H1 (cell line): Measurements from ENCODE around the gene TXNDC16. TPM values are rescaled to one million over a fixed set of nuclear protein-coding genes. Genes with fewer than 3 reads are reported as not detected.

ENCODE experiments used
- CTCF ChIA-PET: fragments of 300-600 bp; sonication (Branson Sonifier 250); formaldehyde crosslinking; loops from one replicate; lab custom pipeline; 2021; ENCODE audit not compliant: partially characterized antibody; lab: Charles Lee
- POLR2A ChIA-PET: fragments of 300-600 bp; sonication (Branson Sonifier 250); formaldehyde crosslinking; loops from one replicate; lab custom pipeline; 2021; ENCODE audit warnings: inconsistent platforms; ENCODE audit not compliant: partially characterized antibody; lab: Charles Lee
- DNase-seq, 2 experiments: peaks; one replicate each; pipeline versions ENCODE4 v3.0.0 to v3.0.0-alpha.2; 2010 to 2022; ENCODE audit warnings: low spot score in 2 of 2, low read depth in 1 of 2, mixed read lengths in 1 of 2
- FAIRE-seq: peaks from 2 replicates; lab custom pipeline; 2011; peaks lifted over from hg19 to GRCh38; lab: Jason Lieb, UNC
- H2AFZ ChIP-seq: 2 replicates; pipeline ENCODE4 v1.8.1; 2012; ENCODE audit warnings: low read length, inconsistent platforms
- H2AK5ac ChIP-seq: 2 replicates; pipeline ENCODE4 v1.6.1; 2013; ENCODE audit warnings: low read depth, low read length
- H2BK120ac ChIP-seq: replicated peaks from 2 replicates; pipeline ENCODE3; 2013; ENCODE audit warnings: low read depth, low read length, inconsistent platforms
- H2BK12ac ChIP-seq: 2 replicates; pipeline ENCODE4 v1.6.1; 2013; ENCODE audit warnings: low read depth, low read length
- H2BK15ac ChIP-seq: 2 replicates; pipeline ENCODE4 v1.6.1; 2013; ENCODE audit warnings: low read length
- H2BK20ac ChIP-seq: 2 replicates; pipeline ENCODE4 v1.6.1; 2013; ENCODE audit warnings: low read length
- H2BK5ac ChIP-seq: 2 replicates; pipeline ENCODE4 v1.6.1; 2013; ENCODE audit warnings: low read depth, low read length
- H3K14ac ChIP-seq: 2 replicates; pipeline ENCODE4 v1.6.1; 2013; ENCODE audit warnings: inconsistent platforms; ENCODE audit not compliant: insufficient read length
- H3K18ac ChIP-seq: 2 replicates; pipeline ENCODE4 v1.6.1; 2013; ENCODE audit warnings: low read length; ENCODE audit errors: extremely low read depth
- H3K23ac ChIP-seq: 2 replicates; pipeline ENCODE4 v1.6.1; 2013; ENCODE audit warnings: inconsistent platforms; ENCODE audit not compliant: insufficient read length
- H3K23me2 ChIP-seq: 2 replicates; pipeline ENCODE4 v1.6.1; 2013; ENCODE audit warnings: low read depth, low read length
- H3K27ac ChIP-seq: 2 replicates; pipeline ENCODE4 v1.6.1; 2011; ENCODE audit warnings: low read depth, low read length, inconsistent platforms
- H3K27me3 ChIP-seq, 4 experiments: replicated peaks in 1 of 4; 1 replicate in 1 of 4; 2 replicates in 3 of 4; pipeline versions ENCODE4 v1.6.1 to v1.8.1; 2011 to 2013; ENCODE audit warnings: low read length in 3 of 4, mild to moderate bottlenecking in 3 of 4, inconsistent platforms in 2 of 4, mixed read lengths in 2 of 4, moderate library complexity in 1 of 4; ENCODE audit not compliant: control insufficient read depth in 3 of 4, insufficient read depth in 3 of 4; ENCODE audit errors: extremely low read depth in 1 of 4
- H3K36me3 ChIP-seq, 4 experiments: 2 replicates each; pipeline versions ENCODE4 v1.6.1 to v1.8.1; 2011 to 2013; ENCODE audit warnings: mild to moderate bottlenecking in 4 of 4, low read length in 3 of 4, moderate library complexity in 2 of 4, control low read depth in 1 of 4, inconsistent platforms in 1 of 4; ENCODE audit not compliant: insufficient read depth in 4 of 4, control insufficient read depth in 2 of 4
- H3K4ac ChIP-seq: replicated peaks from 2 replicates; pipeline ENCODE3; 2013; ENCODE audit warnings: low read length, low read depth, mixed read lengths, inconsistent platforms; ENCODE audit not compliant: insufficient read length
- H3K4me1 ChIP-seq, 4 experiments: replicated peaks in 1 of 4; 1 replicate in 1 of 4; 2 replicates in 3 of 4; pipeline versions ENCODE4 v1.6.1 to v1.8.1; 2011 to 2013; ENCODE audit warnings: low read length in 3 of 4, inconsistent platforms in 2 of 4, mixed read lengths in 1 of 4; ENCODE audit not compliant: insufficient read depth in 4 of 4, control insufficient read depth in 3 of 4
- H3K4me2 ChIP-seq, 2 experiments: 2 replicates each; pipeline versions ENCODE4 v1.6.1 to v1.8.1; 2011 to 2013; ENCODE audit warnings: low read depth in 2 of 2, low read length in 2 of 2, control low read depth in 1 of 2, inconsistent platforms in 1 of 2, mild to moderate bottlenecking in 1 of 2; ENCODE audit not compliant: insufficient read depth in 1 of 2
- H3K4me3 ChIP-seq, 4 experiments: fragments of 200-600, 300-600 bp in 1 of 4; sonication (generic), shearing (Covaris generic), sonication (Bioruptor Twin) in 1 of 4; 2 replicates each; pipeline versions ENCODE4 v1.5.1 to v1.8.1; 2011 to 2016; ENCODE audit warnings: low read length in 4 of 4, low read depth in 3 of 4, control low read depth in 2 of 4, inconsistent platforms in 2 of 4, mild to moderate bottlenecking in 2 of 4, mixed read lengths in 1 of 4, moderate library complexity in 1 of 4; ENCODE audit not compliant: insufficient read depth in 2 of 4; ENCODE audit errors: extremely low read depth in 1 of 4
- H3K56ac ChIP-seq: replicated peaks from 2 replicates; pipeline ENCODE3; 2013; ENCODE audit warnings: low read depth, mild to moderate bottlenecking, mixed read lengths, low read length, inconsistent platforms; ENCODE audit not compliant: insufficient read length
- H3K79me1 ChIP-seq: 2 replicates; pipeline ENCODE4 v1.6.1; 2013; ENCODE audit warnings: low read depth, low read length, control low read depth
- H3K79me2 ChIP-seq, 2 experiments: 2 replicates each; pipeline versions ENCODE4 v1.6.1 to v1.8.1; 2012 to 2013; ENCODE audit warnings: low read length in 2 of 2, mild to moderate bottlenecking in 2 of 2, inconsistent platforms in 1 of 2; ENCODE audit not compliant: insufficient read depth in 2 of 2, control insufficient read depth in 1 of 2
- H3K9ac ChIP-seq, 4 experiments: replicated peaks in 1 of 4; 1 replicate in 1 of 4; 2 replicates in 3 of 4; pipeline versions ENCODE4 v1.6.1 to v1.8.1; 2011 to 2013; ENCODE audit warnings: low read depth in 3 of 4, low read length in 3 of 4, control low read depth in 2 of 4, mild to moderate bottlenecking in 2 of 4, moderate library complexity in 2 of 4, inconsistent platforms in 1 of 4; ENCODE audit errors: extremely low read depth in 1 of 4
- H3K9me3 ChIP-seq, 2 experiments: 2 replicates each; pipeline versions ENCODE4 v1.6.1 to v1.8.1; 2012 to 2013; ENCODE audit warnings: mild to moderate bottlenecking in 2 of 2, moderate library complexity in 2 of 2, control low read depth in 1 of 2, inconsistent platforms in 1 of 2, low read depth in 1 of 2, low read length in 1 of 2, mixed read lengths in 1 of 2; ENCODE audit not compliant: insufficient read depth in 2 of 2
- H4K20me1 ChIP-seq, 2 experiments: replicated peaks in 1 of 2; 2 replicates each; pipeline versions ENCODE3 to v1.8.1; 2011 to 2013; ENCODE audit warnings: inconsistent platforms in 2 of 2, low read length in 2 of 2, mild to moderate bottlenecking in 1 of 2; ENCODE audit not compliant: insufficient read depth in 2 of 2, control insufficient read depth in 1 of 2
- H4K5ac ChIP-seq: 2 replicates; pipeline ENCODE4 v1.6.1; 2013; ENCODE audit warnings: low read length, low read depth, mixed read lengths, inconsistent platforms; ENCODE audit not compliant: insufficient read length
- H4K8ac ChIP-seq: 2 replicates; pipeline ENCODE4 v1.8.0; 2013; ENCODE audit warnings: mild to moderate bottlenecking, moderate library complexity, low read length, inconsistent platforms; ENCODE audit not compliant: insufficient read depth; ENCODE audit errors: extremely low read depth
- H4K91ac ChIP-seq: replicated peaks from 2 replicates; pipeline ENCODE3; 2013; ENCODE audit warnings: low read length, mixed read lengths, inconsistent platforms; ENCODE audit not compliant: insufficient read length
- CBX5 ChIP-seq: fragments of 300-800, 300-1000 bp; sonication (generic); IDR thresholded peaks from 2 replicates; pipeline ENCODE4 v1.7.1; 2016; ENCODE audit warnings: antibody characterized with exemption, low read length, low read depth
- CHD2 ChIP-seq: IDR thresholded peaks from 2 replicates; pipeline ENCODE4 v1.6.1; 2012; ENCODE audit warnings: low read length, improper control_type of control experiment
- EP300 ChIP-seq, 2 experiments: IDR thresholded peaks; 1 replicate in 1 of 2; 2 replicates in 1 of 2; pipeline ENCODE4 v1.6.1; 2011 to 2012; ENCODE audit warnings: low read depth in 2 of 2, low read length in 2 of 2, mild to moderate bottlenecking in 2 of 2, borderline replicate concordance in 1 of 2, inconsistent platforms in 1 of 2, moderate library complexity in 1 of 2
- POU5F1 ChIP-seq: IDR thresholded peaks from 2 replicates; pipeline ENCODE4 v1.6.1; 2011; ENCODE audit warnings: low read depth, mild to moderate bottlenecking, low read length, moderate library complexity
- RAD21 ChIP-seq, 2 experiments: IDR thresholded peaks in 1 of 2; conservative IDR thresholded peaks in 1 of 2; 2 replicates each; pipeline ENCODE4 v1.6.1; 2011; ENCODE audit warnings: low read depth in 2 of 2, low read length in 2 of 2, improper control_type of control experiment in 1 of 2, inconsistent platforms in 1 of 2, mild to moderate bottlenecking in 1 of 2, moderate library complexity in 1 of 2
- RBBP5 ChIP-seq: IDR thresholded peaks from 2 replicates; pipeline ENCODE4 v1.7.1; 2012; ENCODE audit warnings: low read depth, mild to moderate bottlenecking, inconsistent platforms, low read length, moderate library complexity, borderline replicate concordance
- SRF ChIP-seq: IDR thresholded peaks from 2 replicates; pipeline ENCODE4 v1.6.1; 2011; ENCODE audit warnings: mild to moderate bottlenecking, low read depth, low read length, moderate library complexity
- WGBS, 2 experiments: shearing (Covaris generic) in 1 of 2; methylation state at CpG; one replicate each; pipeline versions ENCODE4 v1.1.6 to v1.1.7; 2013 to 2015; ENCODE audit warnings: low lambda C conversion rate in 2 of 2, mixed read lengths in 2 of 2, inconsistent platforms in 1 of 2, low coverage in 1 of 2, missing lambda C conversion rate in 1 of 2; ENCODE audit not compliant: insufficient replicate concordance in 2 of 2, insufficient coverage in 1 of 2, insufficient read length in 1 of 2; ENCODE audit errors: extremely low coverage in 1 of 2, missing lambda C conversion rate in 1 of 2; 5-methylcytosine and 5-hydroxymethylcytosine counted together
- polyA plus RNA-seq, 7 experiments: library from polyadenylated mRNA; depleted of rRNA in 3 of 7; stranded (reverse) in 5 of 7; unstranded in 2 of 7; fragments of >200 nt in 5 of 7; fragments of 200-250 nt in 2 of 7; gene quantifications; 1 replicate in 5 of 7; 2 replicates in 1 of 7; 4 replicates in 1 of 7; pipeline versions ENCODE4 v1.2.1 to v1.2.3, GENCODE V29; 2011 to 2013; ENCODE audit warnings: missing spikeins in 2 of 7, mixed read lengths in 2 of 7
- total RNA-seq: library from RNA; stranded (reverse); fragmentation: NEBNext Ultra II Directional; extraction: Animal tissue kit (Norgen Biotek cat#: 25700); gene quantifications from 2 replicates; pipeline ENCODE4 v1.2.1, GENCODE V29; 2021

TXNDC16 gene
- total and polyA plus RNA-seq, 2 of the 8 experiments (the other 6 are each of a cell fraction or from before 2014, with no cell fraction given) = 6.7 to 14.3 TPM

DNA sequence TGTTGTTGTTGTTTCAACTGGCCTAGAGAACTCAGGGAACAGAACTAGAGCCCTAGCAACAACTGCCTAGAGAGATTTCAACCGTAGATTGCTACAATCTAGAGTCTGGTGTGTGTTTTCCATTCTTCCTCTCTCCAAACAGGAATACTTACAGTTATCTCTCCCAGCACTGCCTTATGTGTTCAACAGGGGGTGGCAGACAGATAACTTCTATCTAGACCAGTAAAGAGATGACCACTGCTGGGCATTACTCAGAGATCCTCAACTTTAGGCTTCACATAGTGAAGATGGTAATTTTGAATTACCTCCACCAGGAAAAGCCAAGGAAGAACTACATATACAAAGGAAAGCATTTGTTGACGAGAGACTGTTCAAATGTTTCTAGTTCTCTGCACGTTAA, 4.8 kb downstream of the TXNDC16 start:
- WGBS, 2 experiments = 97% methylated on average over 3 of the region's 3 CpGs; no CpG with 5 or more reads in 1 of the 2 experiments
- H3K4me3 ChIP-seq = no peak overlapping the region
- H2BK12ac ChIP-seq = no peak overlapping the region
- ChIA-PET POLR2A (no interaction called here), CTCF (interaction anchor here (1.0 kb wide), 1 partner anchor 52 kb away, joined by 4 read pairs; no protein-coding TSS in a partner anchor)
- no peak overlapping the region for H2BK120ac ChIP-seq
- H3K79me1 ChIP-seq = peaks cover 2% of the 10 kb centered on the region
- H3K79me2 ChIP-seq = peaks cover 0 to 28% of the 10 kb centered on the region in 2 experiments; a peak in 2 of 4 replicates
- no peak overlapping the region for H3K9ac ChIP-seq
- H2BK15ac ChIP-seq = no peak overlapping the region
- no peak overlapping the region for H3K4ac ChIP-seq
- H2BK20ac ChIP-seq = no peak overlapping the region
- H3K27ac ChIP-seq = no peak overlapping the region
- H4K8ac ChIP-seq = no peak overlapping the region
- H2AFZ ChIP-seq = no peak overlapping the region
- FAIRE-seq (no peak), DNase-seq (no peak)
- H3K56ac ChIP-seq = no peak overlapping the region
- H3K23me2 ChIP-seq = peaks cover 7% of the 10 kb centered on the region; the same call in 1 of the 2 replicates
- H3K18ac ChIP-seq = no peak overlapping the region
- no peak overlapping the region for H3K14ac ChIP-seq
- no peak overlapping the region for H2AK5ac ChIP-seq
- H3K23ac ChIP-seq = no peak overlapping the region
- peaks cover 1 to 7% (median 3%) of the 10 kb centered on the region in 4 experiments; a peak in 3 of 7 replicates for H3K4me1 ChIP-seq
- H4K91ac ChIP-seq = no peak overlapping the region
- no peaks in the 10 kb centered on the region for H3K9me3 ChIP-seq
- no peaks in the 10 kb centered on the region; a peak in 1 of 8 replicates for H3K36me3 ChIP-seq
- no peaks in the 10 kb centered on the region for H3K27me3 ChIP-seq
- H4K5ac ChIP-seq = no peak overlapping the region
- no peak overlapping the region for H2BK5ac ChIP-seq
- peaks cover 0 to 2% of the 10 kb centered on the region in 2 experiments for H4K20me1 ChIP-seq
- no peak overlapping the region for H3K4me2 ChIP-seq
- TF ChIP-seq CHD2 = no peak
- no peak for TF ChIP-seq EP300 (IDR thresholded peaks at IDR 0.05; ENCODE audit: borderline replicate concordance in 1 of 2, low read depth in 2 of 2, low read length in 2 of 2)
- 0 out of 4 replicates have a peak, but pooled peaks of 1 of the 2 experiments have one; percentile 14 for TF ChIP-seq RAD21 (IDR thresholded peaks at IDR 0.05 in 1 of 2, conservative IDR thresholded peaks at IDR 0.05 in 1 of 2; ENCODE audit: low read depth in 2 of 2, low read length in 2 of 2)
- TF ChIP-seq POU5F1 = no peak
- TF ChIP-seq SRF = no peak
- TF ChIP-seq RBBP5 = no peak
- no peak for TF ChIP-seq CBX5
